HEK293T (cell line): Measurements from ENCODE around the gene PSENEN.

Experiments
- CTCF ChIA-PET: fragments of 350-600 bp; formaldehyde crosslinking; extraction: SDS; loops from one replicate; lab custom pipeline; 2021; ENCODE audit warnings: antibody characterized with exemption, inconsistent platforms; lab: Yijun Ruan, JAX
- POLR2A ChIA-PET: fragments of 350-600 bp; formaldehyde crosslinking; extraction: SDS; loops from one replicate; lab custom pipeline; 2020; ENCODE audit warnings: antibody characterized with exemption, inconsistent platforms; lab: Yijun Ruan, JAX
- DNase-seq: peaks from one replicate; pipeline ENCODE4 v3.0.0; 2012; ENCODE audit warnings: mixed read lengths; ENCODE audit errors: extremely low spot score
- ARNT ChIP-seq: fragments of 450-650 bp; IDR thresholded peaks from 2 replicates; pipeline ENCODE4 v1.6.1; 2017; ENCODE audit warnings: mild to moderate bottlenecking
- BHLHE40 ChIP-seq: fragments of 450-650 bp; IDR thresholded peaks from 2 replicates; pipeline ENCODE4 v1.6.1; 2016; ENCODE audit warnings: mild to moderate bottlenecking, moderate library complexity, borderline replicate concordance
- CTBP1 ChIP-seq: fragments of 450-650 bp; IDR thresholded peaks from 2 replicates; pipeline ENCODE4 v1.6.1; 2016; ENCODE audit warnings: borderline replicate concordance
- ELF4 ChIP-seq: fragments of 450-650 bp; IDR thresholded peaks from 2 replicates; pipeline ENCODE4 v1.6.1; 2017; ENCODE audit warnings: antibody characterized with exemption
- FOXA1 ChIP-seq: fragments of 450-650 bp; IDR thresholded peaks from 2 replicates; pipeline ENCODE4 v1.6.1; 2016; ENCODE audit warnings: mild to moderate bottlenecking
- FOXK2 ChIP-seq: fragments of 450-650 bp; IDR thresholded peaks from 2 replicates; pipeline ENCODE4 v1.6.1; 2016; ENCODE audit warnings: mild to moderate bottlenecking
- FOXM1 ChIP-seq: fragments of 450-650 bp; IDR thresholded peaks from 2 replicates; pipeline ENCODE4 v1.6.1; 2017; ENCODE audit warnings: mild to moderate bottlenecking, borderline replicate concordance
- HDGF ChIP-seq: fragments of 450-650 bp; IDR thresholded peaks from 2 replicates; pipeline ENCODE4 v1.6.1; 2017; ENCODE audit warnings: antibody characterized with exemption, borderline replicate concordance
- L3MBTL2 ChIP-seq: fragments of 450-650 bp; conservative IDR thresholded peaks from 2 replicates; pipeline ENCODE4 v1.6.1; 2016; ENCODE audit warnings: mild to moderate bottlenecking
- LEF1 ChIP-seq: fragments of 450-650 bp; IDR thresholded peaks from 2 replicates; pipeline ENCODE4 v1.6.1; 2017; ENCODE audit warnings: mild to moderate bottlenecking, borderline replicate concordance
- NFRKB ChIP-seq: fragments of 450-650 bp; IDR thresholded peaks from 2 replicates; pipeline ENCODE4 v1.6.1; 2016; ENCODE audit warnings: mild to moderate bottlenecking, moderate library complexity
- PKNOX1 ChIP-seq: fragments of 450-650 bp; IDR thresholded peaks from 2 replicates; pipeline ENCODE4 v1.6.1; 2016
- SP1 ChIP-seq: fragments of 450-650 bp; IDR thresholded peaks from 2 replicates; pipeline ENCODE4 v1.6.1; 2017
- SUZ12 ChIP-seq: fragments of 450-650 bp; IDR thresholded peaks from 2 replicates; pipeline ENCODE4 v1.6.1; 2016; ENCODE audit warnings: mild to moderate bottlenecking
- TARDBP ChIP-seq: fragments of 450-650 bp; IDR thresholded peaks from 2 replicates; pipeline ENCODE4 v1.6.1; 2016
- ZNF384 ChIP-seq: fragments of 450-650 bp; IDR thresholded peaks from 2 replicates; pipeline ENCODE4 v1.6.1; 2016

The PSENEN gene

GRCh38 chr19:35775298-35776101 lies 30.0 kb downstream of the PSENEN start, which contains the start of gene ARHGAP33:
Gene ARHGAP33, plus strand, starts transcription at chr19:35775564. Its CDS starts 95 bp downstream, at chr19:35775659.
- peak; percentile 99 for DNase-seq
- TF ChIP-seq PKNOX1 (peak; percentile 79), SP1 (no peak), HDGF (no peak)
- POLR2A ChIA-PET = no interaction called here
- CTCF ChIA-PET = no interaction called here

DNA sequence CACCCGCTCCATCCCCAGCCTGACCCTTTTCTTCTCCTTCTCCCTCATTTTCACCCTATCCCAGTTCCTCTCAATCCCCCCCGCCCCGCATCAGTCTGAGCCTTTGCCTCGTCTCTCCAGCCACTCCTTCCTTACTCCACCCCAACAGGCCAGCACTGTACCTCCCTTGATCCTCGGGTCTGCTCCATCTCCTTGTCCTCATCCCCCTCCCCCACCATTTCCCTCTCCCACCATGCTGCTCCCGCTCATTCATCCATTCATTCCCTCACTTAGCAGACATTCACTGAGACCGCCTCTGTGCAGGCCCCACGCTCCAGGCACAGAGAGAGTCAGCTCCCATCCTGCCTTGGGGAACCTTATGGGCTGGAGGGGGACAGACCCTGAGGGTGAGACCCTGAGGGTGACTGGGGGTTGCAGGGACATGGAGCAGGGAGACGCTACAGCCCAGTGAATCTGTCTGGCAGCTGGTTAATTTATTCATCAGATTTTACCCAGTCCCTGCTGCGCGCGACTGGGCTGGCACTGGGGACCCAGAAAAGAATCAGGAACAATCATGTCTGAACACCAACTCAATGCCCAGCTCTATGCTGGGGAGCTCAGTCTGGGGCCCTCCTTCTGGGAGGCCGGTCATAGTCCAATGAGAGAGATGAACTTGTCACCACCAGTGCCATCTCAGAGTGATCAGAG lies 30.8 kb downstream of the PSENEN start:
- no peak for DNase-seq
- ChIA-PET CTCF (no interaction called here), POLR2A (no interaction called here)
- TF ChIP-seq FOXK2 = no peak
- no peak for TF ChIP-seq SUZ12
- no peak for TF ChIP-seq HDGF
- no peak for TF ChIP-seq SP1
- no peak for TF ChIP-seq LEF1
- no peak for TF ChIP-seq ZNF384
- no peak for TF ChIP-seq ARNT
- TF ChIP-seq BHLHE40 = no peak
- no peak for TF ChIP-seq FOXM1
- no peak for TF ChIP-seq NFRKB
- TF ChIP-seq FOXA1 = no peak
- TF ChIP-seq L3MBTL2 = no peak
- TF ChIP-seq CTBP1 = no peak
- TF ChIP-seq ELF4 = no peak
- TF ChIP-seq PKNOX1 = no peak
- no peak for TF ChIP-seq TARDBP

GRCh38 chr19:35777086-35777841 lies 31.8 kb downstream of the PSENEN start:
- POLR2A ChIA-PET = no interaction called here

DNA sequence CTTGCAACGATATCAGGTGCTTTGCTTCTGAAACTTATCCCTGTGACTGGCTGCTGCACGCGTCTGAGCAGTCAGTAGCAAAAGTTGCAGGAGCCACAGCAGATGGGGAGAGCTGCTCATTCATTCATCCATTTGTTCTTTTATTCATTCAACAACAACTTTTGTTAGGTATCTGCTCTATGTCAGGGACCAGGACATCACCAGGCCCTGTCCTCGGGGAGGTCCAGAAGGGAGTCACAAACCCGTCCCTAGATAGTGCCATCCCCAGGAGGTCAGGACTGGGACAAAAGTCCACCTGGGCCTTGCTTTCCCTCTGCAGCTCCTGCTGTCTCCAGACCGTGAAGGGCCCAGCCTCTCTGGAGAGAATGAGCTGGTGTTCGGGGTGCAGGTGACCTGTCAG lies 32.5 kb downstream of the PSENEN start:
- DNase-seq = no peak
- POLR2A ChIA-PET = no interaction called here
- CTCF ChIA-PET = no interaction called here
- no peak for TF ChIP-seq LEF1
- TF ChIP-seq SP1 = no peak
- no peak for TF ChIP-seq NFRKB
- TF ChIP-seq PKNOX1 = no peak
- no peak for TF ChIP-seq ARNT
- TF ChIP-seq ELF4 = no peak
- no peak for TF ChIP-seq FOXA1
- no peak for TF ChIP-seq TARDBP
- TF ChIP-seq BHLHE40 = no peak
- no peak for TF ChIP-seq L3MBTL2
- no peak for TF ChIP-seq ZNF384
- no peak for TF ChIP-seq FOXM1
- no peak for TF ChIP-seq SUZ12
- TF ChIP-seq HDGF = no peak
- no peak for TF ChIP-seq CTBP1
- no peak for TF ChIP-seq FOXK2

More at GRCh38 chr19:35777086-35777841, 31.8 kb downstream of the PSENEN start:
- CTCF ChIA-PET = no interaction called here
- TF ChIP-seq FOXM1 = no peak
- no peak for TF ChIP-seq SP1
- no peak for TF ChIP-seq ARNT
- TF ChIP-seq CTBP1 = no peak
- no peak for TF ChIP-seq LEF1
- TF ChIP-seq FOXK2 = no peak
- TF ChIP-seq SUZ12 = no peak
- TF ChIP-seq ZNF384 = no peak
- TF ChIP-seq HDGF = no peak
- no peak for TF ChIP-seq NFRKB
- no peak for TF ChIP-seq TARDBP
- no peak for TF ChIP-seq ELF4
- TF ChIP-seq BHLHE40 = no peak
- TF ChIP-seq FOXA1 = no peak
- DNase-seq = no peak

- POLR2A ChIA-PET = no interaction called here
- no peak for DNase-seq
- CTCF ChIA-PET = no interaction called here
- TF ChIP-seq FOXK2 = no peak
- TF ChIP-seq L3MBTL2 = no peak
- no peak for TF ChIP-seq FOXA1
- no peak for TF ChIP-seq ELF4
- TF ChIP-seq FOXM1 = no peak
- TF ChIP-seq CTBP1 = no peak
- no peak for TF ChIP-seq HDGF
- no peak for TF ChIP-seq ZNF384
- no peak for TF ChIP-seq PKNOX1
- no peak for TF ChIP-seq TARDBP
- no peak for TF ChIP-seq ARNT
- no peak for TF ChIP-seq BHLHE40
- TF ChIP-seq LEF1 = no peak
Observed at GRCh38 chr19:35779033-35779432, 33.6 kb downstream of the PSENEN start.
